DOHH2 (cell line): Measurements from ENCODE around the gene OR10H3.
A peak's percentile ranks its signal among the peaks of the same experiment; 100 is the strongest.

Source experiments
- H3F3A ChIP-seq: fragments of 200-600 bp; sonication (generic), shearing (Covaris generic); 2 replicates; pipeline ENCODE4 v1.6.0; 2016; ENCODE audit warnings: antibody characterized with exemption, mild to moderate bottlenecking; ENCODE audit not compliant: control insufficient read depth, insufficient read depth
- H3K27ac ChIP-seq: fragments of 200-600 bp; sonication (generic); 2 replicates; pipeline ENCODE4 v1.5.1; 2014; ENCODE audit warnings: low read depth, mild to moderate bottlenecking, low read length, moderate library complexity
- H3K27me3 ChIP-seq: fragments of 200-600 bp; sonication (generic); 2 replicates; pipeline ENCODE4 v1.6.1; 2014; ENCODE audit warnings: mild to moderate bottlenecking, low read length, mixed read lengths; ENCODE audit not compliant: control insufficient read depth
- H3K36me3 ChIP-seq: fragments of 200-600 bp; sonication (generic); 2 replicates; pipeline ENCODE4 v1.6.1; 2014; ENCODE audit warnings: mild to moderate bottlenecking, low read length, moderate library complexity, mixed read lengths; ENCODE audit not compliant: control insufficient read depth
- H3K4me1 ChIP-seq: fragments of 200-600 bp; sonication (generic); 2 replicates; pipeline ENCODE4 v1.6.1; 2014; ENCODE audit warnings: mild to moderate bottlenecking, low read length, mixed read lengths; ENCODE audit not compliant: control insufficient read depth
- H3K4me2 ChIP-seq: fragments of 200-600 bp; sonication (generic); 2 replicates; pipeline ENCODE4 v1.6.0; 2014; ENCODE audit warnings: mild to moderate bottlenecking, low read length, moderate library complexity
- H3K4me3 ChIP-seq: fragments of 200-600 bp; sonication (generic); 2 replicates; pipeline ENCODE4 v1.5.1; 2014; ENCODE audit warnings: mild to moderate bottlenecking, low read length, mixed read lengths
- H3K79me2 ChIP-seq: fragments of 200-600 bp; sonication (generic); 2 replicates; pipeline ENCODE4 v1.6.1; 2014; ENCODE audit warnings: mild to moderate bottlenecking, low read length, mixed read lengths; ENCODE audit not compliant: control insufficient read depth
- H3K9me2 ChIP-seq: fragments of 200-600 bp; sonication (generic); replicated peaks from 2 replicates; pipeline ENCODE4 v1.6.1; 2014; ENCODE audit warnings: mild to moderate bottlenecking, low read length, mixed read lengths; ENCODE audit not compliant: control insufficient read depth
- H3K9me3 ChIP-seq: fragments of 200-600 bp; sonication (generic); 2 replicates; pipeline ENCODE4 v1.6.1; 2014; ENCODE audit warnings: antibody characterized with exemption, low read length, mixed read lengths; ENCODE audit not compliant: control insufficient read depth, insufficient read depth
- H4K20me1 ChIP-seq: fragments of 200-600 bp; sonication (generic); 2 replicates; pipeline ENCODE4 v1.6.0; 2014; ENCODE audit warnings: low read depth, mild to moderate bottlenecking, antibody characterized with exemption, low read length, moderate library complexity; ENCODE audit not compliant: control insufficient read depth, insufficient read depth
- CTCF ChIP-seq: fragments of 200-600 bp; sonication (generic); IDR thresholded peaks from one replicate; pipeline ENCODE4 v1.5.1; 2014; ENCODE audit warnings: antibody characterized with exemption, mild to moderate bottlenecking, low read depth, low read length; ENCODE audit not compliant: poor library complexity, severe bottlenecking
- EZH2phosphoT487 ChIP-seq: fragments of 200-600 bp; sonication (generic); IDR thresholded peaks from 2 replicates; pipeline ENCODE4 v1.6.1; 2017; ENCODE audit warnings: borderline replicate concordance, mild to moderate bottlenecking, antibody characterized with exemption, low read length, moderate library complexity, mixed read lengths

Gene OR10H3

DNA sequence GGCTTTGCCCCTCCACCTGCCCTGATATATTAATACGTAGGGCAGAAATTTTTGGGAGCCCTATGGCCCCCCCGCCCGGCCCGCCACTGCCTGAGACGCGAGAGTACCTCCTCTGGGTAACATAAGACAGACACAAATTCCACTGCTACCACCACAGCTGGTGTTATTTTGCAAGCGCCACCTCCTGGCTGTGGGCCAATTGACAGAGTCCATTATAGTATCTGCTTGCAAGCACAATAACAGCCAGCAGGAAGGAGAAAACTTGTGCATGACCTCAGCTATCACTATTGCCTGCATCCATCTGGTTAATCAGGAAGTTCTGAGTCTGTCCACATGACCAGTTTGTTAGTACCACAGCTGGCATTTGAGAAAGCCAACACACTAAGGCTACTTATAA is 35.3 kb upstream of the OR10H3 start:
- no peak overlapping the region for H3K4me2 ChIP-seq
- no peaks in the 10 kb centered on the region for H3K9me3 ChIP-seq

GRCh38 chr19:15714638-15715037 is 23.1 kb upstream of the OR10H3 start:
- Histone ChIP-seq H3F3A (no peaks in the 10 kb centered on the region), H3K27ac (no peak overlapping the region), H3K4me3 (no peak overlapping the region), H3K9me3 (no peaks in the 10 kb centered on the region), H3K79me2 (no peaks in the 10 kb centered on the region), H3K4me1 (no peaks in the 10 kb centered on the region), H4K20me1 (no peaks in the 10 kb centered on the region), H3K4me2 (no peak overlapping the region), H3K36me3 (no peaks in the 10 kb centered on the region), H3K9me2 (no peaks in the 10 kb centered on the region), H3K27me3 (0 out of 2 replicates have a peak, but pooled peaks cover 2% of the 10 kb centered on the region)
- TF ChIP-seq CTCF (no peak), EZH2phosphoT487 (no peak)

More for the DNA sequence above, 35.3 kb upstream of the OR10H3 start:
- no peaks in the 10 kb centered on the region; the same call in 1 of the 2 replicates for H3K27me3 ChIP-seq
- H3K79me2 ChIP-seq = no peaks in the 10 kb centered on the region
- H3K9me2 ChIP-seq = no peaks in the 10 kb centered on the region
- no peaks in the 10 kb centered on the region for H3F3A ChIP-seq
- peaks cover 5% of the 10 kb centered on the region for H3K4me1 ChIP-seq
- H3K4me3 ChIP-seq = no peak overlapping the region
- no peaks in the 10 kb centered on the region for H4K20me1 ChIP-seq
- no peaks in the 10 kb centered on the region for H3K36me3 ChIP-seq
- no peak overlapping the region for H3K27ac ChIP-seq
- peak; percentile 55 for TF ChIP-seq CTCF
- TF ChIP-seq EZH2phosphoT487 = no peak

DNA sequence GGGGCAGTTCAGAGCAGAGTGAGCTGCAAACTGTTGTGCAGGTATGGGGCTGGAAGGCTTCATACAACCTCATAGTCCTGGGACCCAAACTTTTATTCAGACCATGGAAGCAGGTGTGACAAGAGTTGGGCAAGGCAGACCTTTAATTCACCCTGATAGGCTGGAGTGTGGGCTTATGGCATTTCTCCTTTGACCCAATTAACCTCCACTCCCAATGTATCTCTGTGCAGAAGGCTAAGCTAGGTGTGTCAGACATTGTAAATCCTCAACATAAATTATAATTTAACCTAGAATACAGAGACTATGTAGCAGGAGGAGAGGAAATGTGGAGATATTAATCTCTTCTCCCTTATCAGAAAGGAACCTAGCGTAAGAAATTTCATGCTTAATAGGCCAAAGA is 22.1 kb upstream of the OR10H3 start:
- no peak for TF ChIP-seq EZH2phosphoT487
- Histone ChIP-seq H3K4me3 (no peak overlapping the region), H3K9me3 (no peaks in the 10 kb centered on the region), H3K4me1 (no peaks in the 10 kb centered on the region), H4K20me1 (no peaks in the 10 kb centered on the region), H3K27me3 (0 out of 2 replicates have a peak, but pooled peaks cover 2% of the 10 kb centered on the region), H3K36me3 (no peaks in the 10 kb centered on the region), H3K27ac (no peak overlapping the region), H3K4me2 (no peak overlapping the region), H3K9me2 (no peaks in the 10 kb centered on the region), H3F3A (no peaks in the 10 kb centered on the region), H3K79me2 (no peaks in the 10 kb centered on the region)

- Histone ChIP-seq H3K36me3 (no peaks in the 10 kb centered on the region), H3K79me2 (no peaks in the 10 kb centered on the region), H3K4me1 (no peaks in the 10 kb centered on the region), H3K27me3 (no peaks in the 10 kb centered on the region), H3F3A (no peaks in the 10 kb centered on the region), H3K9me2 (no peaks in the 10 kb centered on the region), H4K20me1 (no peaks in the 10 kb centered on the region), H3K27ac (no peak overlapping the region), H3K4me2 (no peak overlapping the region), H3K4me3 (no peak overlapping the region), H3K9me3 (no peaks in the 10 kb centered on the region)
- TF ChIP-seq EZH2phosphoT487 (no peak), CTCF (no peak)
These were observed 20.0 kb upstream of the OR10H3 start for GRCh38 chr19:15717809-15718208.
